Measurements from ENCODE around the gene ZNF415. TPM values are rescaled to one million over a fixed set of nuclear protein-coding genes. Genes with fewer than 3 reads are reported as not detected.

The ZNF415 gene
- total and polyA plus RNA-seq, 9 of the 15 experiments (the other 6 are each of a cell fraction or from before 2014, with no cell fraction given), result 0.06 to 0.82 (median 0.14) TPM; not detected in 2

DNA sequence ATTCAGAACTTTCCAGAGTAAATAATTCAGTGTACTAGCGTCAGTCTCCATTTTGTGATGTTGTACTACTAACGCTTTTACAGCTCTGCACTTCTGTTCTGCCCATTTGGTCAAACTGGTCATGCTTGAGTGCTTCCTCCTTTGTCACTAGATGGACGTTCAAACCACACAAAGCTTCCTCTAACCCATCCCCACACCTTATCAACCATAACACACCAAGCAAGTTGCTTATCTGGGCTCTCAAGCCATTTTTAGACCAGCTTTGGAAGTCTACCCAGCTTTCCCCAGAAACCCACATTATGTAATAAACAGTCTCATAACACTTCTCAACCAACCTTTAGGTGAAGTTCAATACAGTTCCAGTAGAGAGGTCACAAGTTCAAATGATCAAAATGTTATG is 28.4 kb upstream of the ZNF415 start (continued):
- TF ChIP-seq, protein P1, sequence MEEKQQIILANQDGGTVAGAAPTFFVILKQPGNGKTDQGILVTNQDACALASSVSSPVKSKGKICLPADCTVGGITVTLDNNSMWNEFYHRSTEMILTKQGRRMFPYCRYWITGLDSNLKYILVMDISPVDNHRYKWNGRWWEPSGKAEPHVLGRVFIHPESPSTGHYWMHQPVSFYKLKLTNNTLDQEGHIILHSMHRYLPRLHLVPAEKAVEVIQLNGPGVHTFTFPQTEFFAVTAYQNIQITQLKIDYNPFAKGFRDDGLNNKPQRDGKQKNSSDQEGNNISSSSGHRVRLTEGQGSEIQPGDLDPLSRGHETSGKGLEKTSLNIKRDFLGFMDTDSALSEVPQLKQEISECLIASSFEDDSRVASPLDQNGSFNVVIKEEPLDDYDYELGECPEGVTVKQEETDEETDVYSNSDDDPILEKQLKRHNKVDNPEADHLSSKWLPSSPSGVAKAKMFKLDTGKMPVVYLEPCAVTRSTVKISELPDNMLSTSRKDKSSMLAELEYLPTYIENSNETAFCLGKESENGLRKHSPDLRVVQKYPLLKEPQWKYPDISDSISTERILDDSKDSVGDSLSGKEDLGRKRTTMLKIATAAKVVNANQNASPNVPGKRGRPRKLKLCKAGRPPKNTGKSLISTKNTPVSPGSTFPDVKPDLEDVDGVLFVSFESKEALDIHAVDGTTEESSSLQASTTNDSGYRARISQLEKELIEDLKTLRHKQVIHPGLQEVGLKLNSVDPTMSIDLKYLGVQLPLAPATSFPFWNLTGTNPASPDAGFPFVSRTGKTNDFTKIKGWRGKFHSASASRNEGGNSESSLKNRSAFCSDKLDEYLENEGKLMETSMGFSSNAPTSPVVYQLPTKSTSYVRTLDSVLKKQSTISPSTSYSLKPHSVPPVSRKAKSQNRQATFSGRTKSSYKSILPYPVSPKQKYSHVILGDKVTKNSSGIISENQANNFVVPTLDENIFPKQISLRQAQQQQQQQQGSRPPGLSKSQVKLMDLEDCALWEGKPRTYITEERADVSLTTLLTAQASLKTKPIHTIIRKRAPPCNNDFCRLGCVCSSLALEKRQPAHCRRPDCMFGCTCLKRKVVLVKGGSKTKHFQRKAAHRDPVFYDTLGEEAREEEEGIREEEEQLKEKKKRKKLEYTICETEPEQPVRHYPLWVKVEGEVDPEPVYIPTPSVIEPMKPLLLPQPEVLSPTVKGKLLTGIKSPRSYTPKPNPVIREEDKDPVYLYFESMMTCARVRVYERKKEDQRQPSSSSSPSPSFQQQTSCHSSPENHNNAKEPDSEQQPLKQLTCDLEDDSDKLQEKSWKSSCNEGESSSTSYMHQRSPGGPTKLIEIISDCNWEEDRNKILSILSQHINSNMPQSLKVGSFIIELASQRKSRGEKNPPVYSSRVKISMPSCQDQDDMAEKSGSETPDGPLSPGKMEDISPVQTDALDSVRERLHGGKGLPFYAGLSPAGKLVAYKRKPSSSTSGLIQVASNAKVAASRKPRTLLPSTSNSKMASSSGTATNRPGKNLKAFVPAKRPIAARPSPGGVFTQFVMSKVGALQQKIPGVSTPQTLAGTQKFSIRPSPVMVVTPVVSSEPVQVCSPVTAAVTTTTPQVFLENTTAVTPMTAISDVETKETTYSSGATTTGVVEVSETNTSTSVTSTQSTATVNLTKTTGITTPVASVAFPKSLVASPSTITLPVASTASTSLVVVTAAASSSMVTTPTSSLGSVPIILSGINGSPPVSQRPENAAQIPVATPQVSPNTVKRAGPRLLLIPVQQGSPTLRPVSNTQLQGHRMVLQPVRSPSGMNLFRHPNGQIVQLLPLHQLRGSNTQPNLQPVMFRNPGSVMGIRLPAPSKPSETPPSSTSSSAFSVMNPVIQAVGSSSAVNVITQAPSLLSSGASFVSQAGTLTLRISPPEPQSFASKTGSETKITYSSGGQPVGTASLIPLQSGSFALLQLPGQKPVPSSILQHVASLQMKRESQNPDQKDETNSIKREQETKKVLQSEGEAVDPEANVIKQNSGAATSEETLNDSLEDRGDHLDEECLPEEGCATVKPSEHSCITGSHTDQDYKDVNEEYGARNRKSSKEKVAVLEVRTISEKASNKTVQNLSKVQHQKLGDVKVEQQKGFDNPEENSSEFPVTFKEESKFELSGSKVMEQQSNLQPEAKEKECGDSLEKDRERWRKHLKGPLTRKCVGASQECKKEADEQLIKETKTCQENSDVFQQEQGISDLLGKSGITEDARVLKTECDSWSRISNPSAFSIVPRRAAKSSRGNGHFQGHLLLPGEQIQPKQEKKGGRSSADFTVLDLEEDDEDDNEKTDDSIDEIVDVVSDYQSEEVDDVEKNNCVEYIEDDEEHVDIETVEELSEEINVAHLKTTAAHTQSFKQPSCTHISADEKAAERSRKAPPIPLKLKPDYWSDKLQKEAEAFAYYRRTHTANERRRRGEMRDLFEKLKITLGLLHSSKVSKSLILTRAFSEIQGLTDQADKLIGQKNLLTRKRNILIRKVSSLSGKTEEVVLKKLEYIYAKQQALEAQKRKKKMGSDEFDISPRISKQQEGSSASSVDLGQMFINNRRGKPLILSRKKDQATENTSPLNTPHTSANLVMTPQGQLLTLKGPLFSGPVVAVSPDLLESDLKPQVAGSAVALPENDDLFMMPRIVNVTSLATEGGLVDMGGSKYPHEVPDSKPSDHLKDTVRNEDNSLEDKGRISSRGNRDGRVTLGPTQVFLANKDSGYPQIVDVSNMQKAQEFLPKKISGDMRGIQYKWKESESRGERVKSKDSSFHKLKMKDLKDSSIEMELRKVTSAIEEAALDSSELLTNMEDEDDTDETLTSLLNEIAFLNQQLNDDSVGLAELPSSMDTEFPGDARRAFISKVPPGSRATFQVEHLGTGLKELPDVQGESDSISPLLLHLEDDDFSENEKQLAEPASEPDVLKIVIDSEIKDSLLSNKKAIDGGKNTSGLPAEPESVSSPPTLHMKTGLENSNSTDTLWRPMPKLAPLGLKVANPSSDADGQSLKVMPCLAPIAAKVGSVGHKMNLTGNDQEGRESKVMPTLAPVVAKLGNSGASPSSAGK (IDR thresholded peaks at IDR 0.05), result no peak; the same call in 1 of the 2 replicates
- peak; percentile 9 for TF ChIP-seq NCOA4 (IDR thresholded peaks at IDR 0.05; ENCODE audit: partially characterized antibody)
- no peak for TF ChIP-seq SAFB2 (IDR thresholded peaks at IDR 0.05; ENCODE audit: borderline replicate concordance, low read depth, low read length, severe bottlenecking)
- TF ChIP-seq, protein P2, sequence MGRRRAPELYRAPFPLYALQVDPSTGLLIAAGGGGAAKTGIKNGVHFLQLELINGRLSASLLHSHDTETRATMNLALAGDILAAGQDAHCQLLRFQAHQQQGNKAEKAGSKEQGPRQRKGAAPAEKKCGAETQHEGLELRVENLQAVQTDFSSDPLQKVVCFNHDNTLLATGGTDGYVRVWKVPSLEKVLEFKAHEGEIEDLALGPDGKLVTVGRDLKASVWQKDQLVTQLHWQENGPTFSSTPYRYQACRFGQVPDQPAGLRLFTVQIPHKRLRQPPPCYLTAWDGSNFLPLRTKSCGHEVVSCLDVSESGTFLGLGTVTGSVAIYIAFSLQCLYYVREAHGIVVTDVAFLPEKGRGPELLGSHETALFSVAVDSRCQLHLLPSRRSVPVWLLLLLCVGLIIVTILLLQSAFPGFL (CRISPR knock-in tag; IDR thresholded peaks at IDR 0.05), result no peak
- TF ChIP-seq, protein P3, sequence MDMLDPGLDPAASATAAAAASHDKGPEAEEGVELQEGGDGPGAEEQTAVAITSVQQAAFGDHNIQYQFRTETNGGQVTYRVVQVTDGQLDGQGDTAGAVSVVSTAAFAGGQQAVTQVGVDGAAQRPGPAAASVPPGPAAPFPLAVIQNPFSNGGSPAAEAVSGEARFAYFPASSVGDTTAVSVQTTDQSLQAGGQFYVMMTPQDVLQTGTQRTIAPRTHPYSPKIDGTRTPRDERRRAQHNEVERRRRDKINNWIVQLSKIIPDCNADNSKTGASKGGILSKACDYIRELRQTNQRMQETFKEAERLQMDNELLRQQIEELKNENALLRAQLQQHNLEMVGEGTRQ (CRISPR knock-in tag; IDR thresholded peaks at IDR 0.05), result no peak
- TF ChIP-seq SAP30 (IDR thresholded peaks at IDR 0.05; ENCODE audit: borderline replicate concordance, insufficient read depth, low read depth, low read length, poor library complexity, severe bottlenecking), result no peak
- peak; percentile 76; the same call in 1 of the 2 replicates for TF ChIP-seq MYNN (IDR thresholded peaks at IDR 0.05)
- TF ChIP-seq MYNN (CRISPR knock-in tag; IDR thresholded peaks at IDR 0.05), result no peak
- no peak for TF ChIP-seq FOXJ2 (tag; IDR thresholded peaks at IDR 0.05)
- peak; percentile 91 for TF ChIP-seq NFIC (IDR thresholded peaks at IDR 0.05)
- peak; percentile 29; the same call in 1 of the 2 replicates for TF ChIP-seq RAD51 (IDR thresholded peaks at IDR 0.05; ENCODE audit: borderline replicate concordance, low read depth)
- no peak for TF ChIP-seq ZNF232 (CRISPR knock-in tag; IDR thresholded peaks at IDR 0.05)
- no peak for TF ChIP-seq WHSC1 (IDR thresholded peaks at IDR 0.05; ENCODE audit: low read length)
- no peak for TF ChIP-seq MAFG (tag; conservative IDR thresholded peaks at IDR 0.05)

All from K562 (cell line).